HG03060 (cell line): Measurements from ENCODE around the gene PIP4K2C.
"Not testable (repeated sequence)": the region's sequence is repeated elsewhere in the genome, so short reads cannot be mapped to it uniquely, and the experiment has no call there.

Experiments
- ATAC-seq: cut with Tn5 transposase; IDR thresholded peaks from one replicate; pipeline ENCODE4 v1.9.1; 2021; ENCODE audit warnings: low read depth, moderate number of reproducible peaks; ENCODE audit not compliant: unreplicated experiment

PIP4K2C gene

DNA sequence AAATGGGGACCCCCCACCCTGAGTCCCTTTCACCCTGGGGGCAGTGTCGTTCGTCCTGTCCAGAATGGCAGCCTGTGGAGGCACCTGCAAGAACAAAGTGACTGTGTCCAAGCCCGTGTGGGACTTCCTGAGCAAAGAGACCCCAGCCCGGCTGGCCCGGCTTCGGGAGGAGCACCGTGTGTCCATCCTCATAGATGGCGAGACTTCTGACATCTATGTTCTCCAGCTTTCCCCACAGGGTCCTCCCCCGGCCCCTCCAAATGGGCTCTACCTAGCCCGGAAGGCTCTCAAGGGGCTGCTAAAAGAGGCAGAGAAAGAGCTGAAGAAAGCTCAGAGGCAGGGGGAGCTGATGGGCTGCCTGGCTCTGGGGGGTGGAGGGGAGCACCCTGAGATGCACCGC, 15.8 kb downstream of the PIP4K2C start:
- ATAC-seq: no peak

- ATAC-seq: no peak
Observed at GRCh38 chr12:57607958-57608663, 17.1 kb downstream of the PIP4K2C start.

DNA sequence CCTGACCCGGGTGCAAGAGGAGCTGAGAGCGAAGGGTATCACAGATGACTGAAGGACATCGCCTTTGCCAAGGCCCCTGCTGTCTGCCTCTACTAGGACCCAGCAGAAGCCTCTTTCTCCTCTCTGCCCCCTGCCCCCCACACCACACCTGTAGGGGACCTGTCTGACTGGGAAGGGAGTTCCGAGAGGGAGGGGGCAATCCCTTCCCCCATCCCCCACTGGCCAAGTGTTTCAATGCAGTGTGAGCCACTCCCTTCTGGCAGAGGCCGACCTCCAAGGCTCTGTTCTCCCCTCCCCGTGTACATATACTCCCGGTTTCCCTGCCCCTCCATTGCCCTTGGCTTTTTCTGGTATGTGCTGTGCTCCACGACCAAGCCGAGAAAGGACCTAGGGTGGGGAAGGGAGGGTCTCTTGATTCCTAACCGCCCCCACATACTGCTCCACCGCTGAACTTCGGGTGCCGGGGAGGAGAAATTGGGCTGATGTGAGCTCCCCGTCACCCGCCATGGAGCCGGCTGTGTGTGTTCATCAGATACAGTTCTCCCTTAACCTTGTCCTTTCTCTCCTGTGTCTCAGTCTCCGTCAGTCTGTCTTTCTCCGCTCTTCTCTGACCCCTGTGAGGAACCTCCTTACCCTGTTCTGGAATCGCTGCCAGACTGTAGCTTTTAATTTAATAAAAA, 18.2 kb downstream of the PIP4K2C start:
- ATAC-seq: no peak

DNA sequence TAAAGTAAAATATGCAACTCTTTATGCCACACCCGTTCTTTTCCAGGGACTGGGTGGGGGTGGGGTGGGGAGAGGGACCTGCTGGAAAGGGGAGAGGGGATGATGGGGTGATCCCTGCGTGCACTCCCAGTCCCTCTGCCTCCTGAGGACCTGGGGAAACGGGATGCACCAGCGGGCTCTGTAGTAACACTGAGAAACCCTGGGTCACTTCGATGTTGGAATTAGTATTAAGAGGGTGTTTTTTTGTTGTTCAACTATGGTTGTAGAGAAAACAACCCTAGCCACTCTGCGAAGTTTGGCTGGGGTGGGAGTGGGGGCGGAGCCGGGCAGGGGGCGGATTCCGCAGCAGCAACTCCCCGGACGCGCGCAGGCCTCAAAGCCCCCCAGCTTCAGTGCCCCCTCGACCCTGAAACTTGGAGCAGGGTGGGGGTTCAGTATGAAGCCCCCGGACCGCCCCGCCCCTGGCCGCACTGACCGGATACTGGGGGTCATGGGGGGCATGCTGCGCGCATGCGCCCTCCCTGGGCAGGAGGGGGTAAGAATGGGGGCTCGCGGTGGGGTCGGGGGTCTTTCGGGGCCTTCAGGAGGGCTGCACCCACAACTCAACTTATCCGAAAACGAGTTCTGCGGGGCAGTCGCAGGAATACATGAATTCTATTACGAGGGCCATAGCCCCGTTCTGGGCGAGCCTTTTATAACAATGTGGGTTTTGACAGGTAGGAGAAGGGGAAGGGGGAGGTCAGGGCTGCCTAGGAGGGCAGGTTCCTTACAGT, 19.0 kb downstream of the PIP4K2C start:
- ATAC-seq: no peak

- ATAC-seq: no peak
Observed at GRCh38 chr12:57610554-57611107, 19.6 kb downstream of the PIP4K2C start.

DNA sequence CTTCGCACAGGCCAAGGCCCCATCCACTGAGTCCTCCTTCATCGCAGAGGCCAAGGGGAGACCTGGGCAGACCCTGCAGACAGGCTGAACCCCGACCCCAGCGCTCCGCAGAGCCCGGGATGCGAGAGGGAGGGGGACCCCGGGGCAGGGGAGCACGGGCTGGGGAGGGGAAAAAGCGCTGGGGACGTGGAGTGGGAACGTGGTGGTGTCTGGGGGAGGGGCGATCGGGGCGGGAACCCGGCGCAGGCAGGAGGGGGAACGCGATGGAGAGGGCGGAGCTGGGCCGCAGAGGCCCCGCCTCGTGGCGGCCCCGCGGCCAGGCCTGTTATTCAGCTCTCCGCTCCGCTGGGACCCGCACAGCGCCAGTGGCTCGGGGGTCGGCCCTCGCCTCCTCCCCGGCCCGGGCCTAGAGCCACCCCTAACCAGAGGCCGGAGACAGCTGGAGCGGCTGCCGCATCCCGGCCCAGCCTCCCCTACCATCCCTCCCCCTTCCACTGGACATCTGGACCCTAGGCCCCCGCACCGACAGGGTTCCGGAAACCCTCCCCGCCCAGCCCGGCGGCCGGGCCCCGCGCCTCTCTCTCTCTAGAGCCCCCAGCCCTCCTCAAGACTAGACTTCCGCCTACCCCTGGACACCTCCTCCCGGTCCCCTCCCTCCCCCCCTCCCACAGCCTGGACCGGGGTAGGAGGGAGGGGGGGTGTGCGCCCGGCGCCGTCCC, 20.3 kb downstream of the PIP4K2C start, which contains the start of gene ARHGEF25:
Gene ARHGEF25, plus strand, starts transcription at position 328 of the 719 bp plus-strand sequence. CDS start 460 bp downstream, outside the sequence.
- ATAC-seq: no peak

- ATAC-seq: no peak
Observed at GRCh38 chr12:57611827-57612710, 21.1 kb downstream of the PIP4K2C start.

DNA sequence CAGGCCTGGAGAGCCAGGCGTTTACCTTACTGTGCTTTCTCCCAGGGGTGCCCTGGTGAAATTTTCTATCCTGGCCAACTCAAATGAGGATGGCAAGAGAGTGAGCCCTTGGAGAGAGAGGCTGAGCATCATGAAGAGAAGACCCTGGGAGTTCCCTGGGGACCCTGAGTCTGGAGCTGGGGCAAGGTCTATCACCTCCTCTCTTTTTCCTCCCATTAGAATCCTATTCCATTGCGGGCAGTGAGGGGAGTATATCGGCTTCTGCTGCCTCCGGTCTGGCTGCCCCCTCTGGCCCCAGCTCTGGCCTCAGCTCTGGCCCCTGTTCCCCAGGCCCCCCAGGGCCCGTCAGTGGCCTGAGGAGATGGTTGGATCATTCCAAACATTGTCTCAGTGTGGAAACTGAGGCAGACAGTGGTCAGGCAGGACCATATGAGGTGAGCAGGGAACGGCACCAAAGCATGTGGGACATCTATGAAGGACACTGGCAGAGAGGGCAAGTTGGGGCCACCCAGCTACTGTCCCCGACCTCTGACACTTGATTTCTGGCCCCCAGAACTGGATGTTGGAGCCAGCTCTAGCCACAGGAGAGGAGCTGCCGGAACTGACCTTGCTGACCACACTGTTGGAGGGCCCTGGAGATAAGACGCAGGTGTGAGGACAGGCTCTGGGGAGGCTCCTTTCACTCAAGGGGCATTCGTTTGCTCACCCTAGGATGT, 21.9 kb downstream of the PIP4K2C start:
- ATAC-seq: no peak

GRCh38 chr12:57613427-57614109, 22.6 kb downstream of the PIP4K2C start:
- ATAC-seq: no peak

- ATAC-seq: no peak
Observed at GRCh38 chr12:57614178-57614947, 23.4 kb downstream of the PIP4K2C start.

DNA sequence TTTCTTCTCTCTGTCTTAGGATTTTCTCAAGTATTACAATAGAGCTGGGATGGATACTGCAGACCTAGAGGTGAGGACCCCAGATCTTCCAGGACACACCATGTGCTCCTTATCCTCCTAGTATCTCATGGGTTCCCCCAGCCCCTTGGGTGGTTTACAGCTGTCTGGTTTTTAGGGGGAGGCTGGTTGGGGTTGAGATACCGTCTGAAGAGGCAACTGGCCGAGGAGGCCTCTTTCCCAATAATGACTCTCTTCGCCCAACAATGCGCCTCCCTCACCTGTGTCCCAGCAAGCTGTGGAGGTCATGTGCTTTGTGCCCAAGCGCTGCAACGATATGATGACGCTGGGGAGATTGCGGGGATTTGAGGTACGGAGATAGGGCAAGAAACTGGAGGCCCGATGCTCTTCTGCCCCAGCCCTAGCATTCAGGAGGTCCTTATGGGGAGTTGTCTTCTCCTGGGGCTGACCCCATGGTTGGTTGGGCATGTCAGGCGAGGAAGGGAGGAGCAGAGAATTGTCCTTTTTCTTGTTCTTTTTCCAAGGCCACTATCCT, 24.0 kb downstream of the PIP4K2C start:
- ATAC-seq: no peak

- ATAC-seq: no peak
Observed at GRCh38 chr12:57615637-57616036, 24.6 kb downstream of the PIP4K2C start.

GRCh38 chr12:57616383-57617101, 25.6 kb downstream of the PIP4K2C start:
- no peak for ATAC-seq

- no peak for ATAC-seq
Observed at GRCh38 chr12:57617942-57618341, 26.9 kb downstream of the PIP4K2C start.

- not testable (repeated sequence) for ATAC-seq
Observed at GRCh38 chr12:57618431-57618830, 27.4 kb downstream of the PIP4K2C start.

DNA sequence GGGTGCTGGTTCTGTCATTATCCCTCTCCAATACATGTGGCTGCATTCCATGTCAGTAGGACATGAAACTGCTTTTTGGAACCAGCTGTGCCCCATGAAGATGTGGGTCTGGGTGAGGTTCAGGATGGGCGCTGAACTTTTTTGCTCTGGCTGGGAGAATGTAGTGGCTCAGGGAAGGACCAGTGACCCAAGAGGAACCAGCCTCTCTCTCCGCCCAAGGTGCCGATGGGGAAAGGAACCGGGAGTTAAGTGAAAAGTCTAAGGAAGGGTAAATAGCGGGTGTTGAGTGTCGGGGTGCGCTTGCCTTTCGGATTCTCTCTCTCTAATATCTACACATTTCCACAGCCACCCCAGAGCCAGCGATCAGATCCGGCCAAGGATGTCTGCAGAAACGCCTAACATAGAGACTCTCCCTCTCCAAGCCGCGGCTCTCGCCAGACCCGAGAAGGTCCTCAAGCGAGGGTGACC, 28.0 kb downstream of the PIP4K2C start:
- ATAC-seq: no peak
